ENCODE results near the gene KCNQ2.

The KCNQ2 gene

DNA sequence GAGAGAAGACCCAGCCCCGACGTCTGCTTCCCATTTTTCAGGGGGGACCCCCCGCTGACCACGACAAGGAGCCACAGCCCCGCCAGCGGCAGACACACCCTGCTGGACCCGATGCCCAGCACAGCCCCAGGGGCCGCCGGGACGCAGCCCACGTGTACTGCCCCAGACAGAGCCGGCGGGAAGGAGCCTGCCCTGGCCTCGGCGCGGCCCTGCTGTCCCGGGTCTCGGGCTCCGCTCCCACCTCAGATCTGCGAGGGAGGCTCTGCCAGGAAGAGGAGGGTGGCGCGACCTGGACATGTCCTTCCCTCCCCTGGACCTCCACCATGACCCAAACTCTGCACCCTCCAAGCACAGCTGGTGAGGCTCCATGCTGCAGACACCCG, 54.7 kb downstream of the KCNQ2 start:
- DNase-seq (ENCODE audit: low spot score) (no peak), FAIRE-seq (no peak)

DNA sequence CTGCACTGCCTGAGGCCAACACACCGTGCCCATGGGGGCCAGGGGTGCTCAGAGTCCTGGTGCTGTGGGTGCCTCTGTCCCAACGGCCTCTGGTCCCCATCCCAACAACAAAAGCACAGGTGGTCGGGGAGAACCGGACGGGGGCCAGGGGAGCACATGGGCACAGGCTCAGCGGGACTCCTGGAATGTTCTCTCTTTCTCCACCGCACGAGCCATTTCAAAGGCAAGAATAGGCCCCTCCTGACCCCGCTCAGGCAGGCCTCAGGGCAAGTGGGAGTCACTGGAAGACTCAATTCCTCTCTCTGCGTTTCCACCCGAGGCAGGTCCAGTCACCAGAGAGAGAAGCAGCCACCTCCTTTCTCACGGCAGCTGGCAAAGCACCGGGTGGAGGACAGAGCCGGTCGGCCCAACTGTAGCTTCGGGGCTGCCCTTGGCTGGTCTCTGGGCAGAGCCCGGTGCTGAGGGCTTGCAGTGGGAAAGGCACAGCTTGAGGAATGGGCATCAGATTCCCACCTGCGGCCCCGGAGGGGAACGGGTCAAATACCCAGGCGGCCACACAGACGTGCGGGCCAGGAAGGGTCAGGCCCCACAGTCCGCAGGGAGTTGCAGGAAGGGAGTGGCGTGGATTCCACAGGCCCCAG, 55.2 kb downstream of the KCNQ2 start:
- FAIRE-seq (no peak), DNase-seq (ENCODE audit: low spot score) (no peak)

DNA sequence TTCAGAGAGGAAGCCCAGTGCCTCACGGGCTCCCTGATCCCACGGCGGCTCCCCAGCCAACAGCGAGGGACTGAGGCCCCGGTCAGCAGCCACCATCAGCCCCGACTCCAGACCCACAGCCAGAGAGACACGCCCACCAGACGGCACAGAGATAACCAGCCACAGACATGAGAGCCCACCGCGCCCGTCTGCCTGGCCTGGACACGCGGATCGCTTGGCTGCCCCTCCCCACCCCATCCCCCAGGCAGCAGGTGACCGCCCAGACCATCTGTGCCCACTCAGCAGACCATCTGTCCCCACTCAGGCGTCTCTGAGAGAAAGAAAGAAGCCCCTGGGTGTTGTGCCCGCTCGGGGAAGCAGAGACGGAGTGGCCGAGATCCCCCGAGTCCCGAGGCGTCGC, 55.8 kb downstream of the KCNQ2 start:
- FAIRE-seq (no peak), DNase-seq (ENCODE audit: low spot score) (no peak)

DNA sequence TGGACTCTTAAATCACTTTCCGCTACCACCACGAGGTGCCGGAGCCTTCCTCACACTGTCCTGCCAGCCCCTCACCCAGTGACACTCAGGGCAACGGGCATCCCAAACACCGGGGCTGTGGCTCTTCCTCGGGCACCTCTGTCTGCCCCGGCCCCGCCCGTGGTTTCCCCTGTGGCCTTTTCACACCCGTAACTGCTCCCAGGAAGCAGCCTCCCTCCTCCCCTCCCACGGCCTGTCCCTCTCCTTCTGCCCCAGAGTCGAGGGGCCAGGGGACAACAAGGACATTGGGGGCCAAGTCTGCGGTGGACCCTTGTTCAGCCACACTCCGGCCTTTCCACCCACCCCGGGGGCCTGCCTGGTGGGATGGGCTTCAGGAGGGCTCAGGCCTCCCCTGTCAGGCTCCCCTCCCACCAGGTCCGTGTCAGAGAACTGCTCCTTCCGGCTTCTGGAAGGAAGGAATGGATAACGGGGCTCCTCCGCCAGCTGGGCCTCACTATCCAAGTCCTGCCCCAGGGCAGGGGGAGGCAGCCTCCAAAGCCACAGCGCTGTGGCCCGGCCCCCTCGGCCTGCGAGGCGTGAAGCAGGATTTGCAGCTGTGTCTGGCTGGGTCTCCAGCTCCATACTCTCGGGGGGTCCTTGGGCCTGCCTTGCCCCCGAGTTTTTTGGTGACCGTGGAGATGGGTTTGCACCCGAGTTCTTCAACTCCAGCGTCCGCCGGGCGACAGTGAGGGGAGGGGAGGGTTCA, 56.6 kb downstream of the KCNQ2 start:
- FAIRE-seq, result no peak
- no peak for DNase-seq (ENCODE audit: low spot score)

DNA sequence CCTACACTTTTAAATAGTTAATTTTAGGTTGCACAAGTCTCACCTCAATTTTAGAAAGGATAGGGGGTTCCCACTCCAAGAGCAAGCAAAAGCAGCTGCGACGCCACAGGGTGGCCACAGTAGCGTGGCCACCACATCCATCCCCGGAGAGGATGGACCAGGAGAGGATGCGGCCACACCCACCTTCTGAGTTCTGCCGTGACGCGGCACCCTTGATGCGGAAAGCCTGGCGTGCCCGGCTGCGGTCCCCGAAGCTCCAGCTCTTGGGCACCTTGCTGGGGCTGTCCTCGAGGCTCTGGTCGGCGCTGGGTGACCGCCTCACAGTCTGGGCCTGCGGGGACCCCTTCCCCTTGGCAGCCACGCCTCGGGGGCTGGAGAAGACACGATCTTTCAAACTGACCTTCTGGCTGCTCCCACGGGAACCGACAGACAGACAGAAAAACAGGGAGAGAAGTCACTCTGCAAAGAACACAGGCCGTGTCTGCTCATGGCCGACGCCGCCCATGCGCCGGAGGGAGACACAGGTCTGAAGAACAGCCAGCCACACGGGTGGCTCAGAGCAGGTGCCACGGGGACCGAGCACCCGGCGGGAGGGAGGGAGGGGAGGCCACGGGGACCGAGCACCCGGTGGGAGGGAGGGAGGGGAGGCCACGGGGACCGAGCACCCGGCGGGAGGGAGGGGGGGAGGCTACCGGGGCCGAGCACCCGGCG, 57.6 kb downstream of the KCNQ2 start:
- FAIRE-seq (no peak), DNase-seq (ENCODE audit: low spot score) (no peak)

DNA sequence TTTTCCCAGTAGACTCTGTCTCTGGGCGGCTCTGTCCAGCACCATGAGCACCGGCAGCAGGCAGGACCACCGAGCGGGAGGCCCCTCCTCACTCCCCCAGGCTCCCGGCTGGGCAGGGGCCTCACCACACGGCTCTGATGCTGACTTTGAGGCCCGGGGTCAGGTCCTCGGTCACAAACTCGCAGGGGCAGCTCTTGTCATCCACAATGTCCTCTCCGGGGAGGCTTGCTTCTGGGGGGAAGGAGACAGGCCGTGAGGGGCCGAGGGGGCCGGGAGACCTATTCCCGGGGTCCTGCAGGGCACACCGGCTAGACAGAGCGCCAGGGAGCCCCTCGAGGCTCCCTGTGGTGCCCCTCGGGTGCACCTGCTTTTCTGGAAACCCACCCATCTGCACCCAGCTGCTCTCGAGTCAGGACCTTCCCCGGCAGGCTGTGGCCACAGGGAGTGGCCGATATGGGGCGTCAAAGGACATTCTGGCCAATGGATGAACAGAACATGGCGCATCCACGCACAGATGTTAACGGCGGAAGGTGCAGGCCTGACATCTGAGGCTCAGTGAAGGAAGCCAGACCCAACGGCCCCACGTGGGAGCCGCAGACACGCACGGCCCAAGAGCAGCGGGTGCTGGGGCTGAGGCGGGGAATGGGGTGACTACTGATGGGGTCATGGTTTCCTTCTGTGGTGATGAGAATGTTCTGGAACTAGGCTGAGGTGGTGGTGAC, 58.3 kb downstream of the KCNQ2 start:
- DNase-seq (ENCODE audit: low spot score) (no peak), FAIRE-seq (no peak)

DNA sequence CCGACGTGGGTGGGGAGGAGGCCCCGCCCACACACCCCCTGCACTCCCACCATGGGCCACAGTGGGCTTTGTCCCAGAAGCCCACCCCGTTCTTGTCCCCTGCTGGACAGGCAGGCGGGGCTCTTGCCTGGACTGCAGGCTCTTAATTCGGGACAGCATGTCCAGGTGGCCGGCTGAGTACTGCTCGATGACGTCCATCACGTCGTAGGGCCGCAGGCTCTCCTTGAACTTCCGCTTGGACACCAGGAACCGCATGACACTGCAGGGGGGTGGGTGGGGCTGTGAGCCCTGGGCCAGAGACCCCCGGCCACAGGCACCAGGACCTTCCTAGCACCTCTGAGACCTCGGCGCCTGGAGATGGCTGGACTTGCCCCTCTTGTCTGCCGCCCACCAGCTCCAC, 59.1 kb downstream of the KCNQ2 start:
- no peak for DNase-seq (ENCODE audit: low spot score)
- FAIRE-seq, result no peak

DNA sequence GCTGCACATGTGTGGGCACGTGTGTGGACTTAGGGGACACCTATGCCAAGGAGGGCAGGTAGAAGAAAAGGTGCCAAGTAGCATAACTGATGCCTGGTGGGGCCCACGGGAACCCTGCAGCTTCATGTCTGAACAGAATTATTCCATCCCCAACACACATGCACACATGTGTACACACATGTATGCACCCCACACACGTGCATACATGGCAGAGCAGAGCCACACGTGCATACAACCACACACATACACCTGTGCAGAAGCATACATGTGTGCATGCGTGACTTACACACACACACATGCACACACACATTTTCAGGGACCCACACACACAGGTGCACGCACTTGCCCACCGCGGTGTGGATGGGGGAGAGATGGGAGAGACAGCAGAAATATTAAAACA, 59.6 kb downstream of the KCNQ2 start:
- no peak for DNase-seq (ENCODE audit: low spot score)
- peak; percentile 96 for FAIRE-seq

DNA sequence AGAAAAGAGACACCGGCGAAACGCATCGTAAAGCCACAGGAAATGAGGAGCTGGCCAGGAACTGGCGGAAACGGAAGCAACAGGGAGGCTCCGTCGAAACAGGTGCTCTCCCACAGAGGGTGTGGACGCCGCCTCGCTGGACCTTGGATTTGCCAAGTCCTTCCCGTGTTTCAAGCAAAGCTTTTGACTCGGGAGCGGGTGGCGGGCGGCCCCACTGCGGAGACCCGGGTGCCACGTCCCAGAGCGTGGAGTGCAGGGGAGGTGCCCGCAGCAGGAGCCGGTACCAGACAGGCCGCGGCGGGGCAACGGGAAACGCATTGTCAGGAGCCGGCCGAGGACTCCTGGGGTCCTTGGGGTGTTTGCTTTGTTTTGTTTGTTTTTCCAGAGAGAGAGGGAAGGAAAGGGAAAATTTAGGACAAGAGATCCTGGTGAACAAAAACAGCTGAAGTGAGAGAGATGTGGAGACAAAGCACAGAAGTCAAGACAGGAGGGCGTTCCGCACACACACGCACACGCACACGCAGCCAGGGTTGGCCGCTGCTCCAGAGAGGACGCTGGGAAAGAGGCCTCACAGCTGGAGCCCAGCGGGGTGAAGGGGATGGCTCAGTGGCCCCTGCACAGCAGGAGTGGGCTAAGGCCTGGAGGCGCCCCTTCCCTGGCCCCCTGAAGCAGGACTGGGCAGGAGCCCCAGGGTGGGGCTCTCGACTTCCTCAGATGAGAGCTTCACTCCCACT, 60.4 kb downstream of the KCNQ2 start:
- DNase-seq (ENCODE audit: low spot score) (no peak), FAIRE-seq (no peak)

DNA sequence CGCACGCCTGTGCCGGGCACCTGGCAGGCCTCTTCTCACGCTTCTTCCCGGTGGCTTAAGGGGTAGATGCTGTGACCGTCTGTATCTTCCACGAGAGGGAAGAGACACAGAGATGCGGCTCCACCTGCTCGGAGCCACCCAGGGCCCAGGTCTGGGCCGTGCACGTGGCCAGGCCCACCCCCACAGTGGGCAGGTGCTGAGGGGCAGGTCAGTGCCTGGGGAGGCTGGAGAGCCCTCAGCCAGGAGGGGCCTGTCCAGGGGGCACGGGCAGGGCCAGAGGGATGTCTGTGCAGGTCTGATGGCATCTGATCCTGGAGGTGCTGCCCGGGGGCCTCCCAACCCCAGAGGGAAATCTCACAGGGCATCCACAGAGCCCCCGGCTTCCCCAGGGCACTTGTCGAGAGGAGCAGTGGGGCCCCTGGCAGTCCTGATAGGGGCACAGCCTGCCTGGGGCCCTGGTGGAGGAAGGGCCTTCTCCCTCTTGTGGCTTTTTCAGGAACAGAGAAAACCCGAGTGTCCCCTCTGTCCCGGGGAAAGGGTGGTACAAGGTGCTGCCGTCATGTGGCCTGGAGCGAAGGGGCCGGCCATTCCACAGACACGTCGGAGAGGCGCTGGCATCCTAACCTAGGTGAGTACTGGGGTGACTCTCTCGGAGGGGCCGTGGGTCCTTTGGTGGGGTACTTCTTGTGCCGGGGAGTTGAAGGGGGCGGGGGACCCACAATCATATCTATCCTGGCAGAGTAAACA, 61.1 kb downstream of the KCNQ2 start:
- no peak for FAIRE-seq

DNA sequence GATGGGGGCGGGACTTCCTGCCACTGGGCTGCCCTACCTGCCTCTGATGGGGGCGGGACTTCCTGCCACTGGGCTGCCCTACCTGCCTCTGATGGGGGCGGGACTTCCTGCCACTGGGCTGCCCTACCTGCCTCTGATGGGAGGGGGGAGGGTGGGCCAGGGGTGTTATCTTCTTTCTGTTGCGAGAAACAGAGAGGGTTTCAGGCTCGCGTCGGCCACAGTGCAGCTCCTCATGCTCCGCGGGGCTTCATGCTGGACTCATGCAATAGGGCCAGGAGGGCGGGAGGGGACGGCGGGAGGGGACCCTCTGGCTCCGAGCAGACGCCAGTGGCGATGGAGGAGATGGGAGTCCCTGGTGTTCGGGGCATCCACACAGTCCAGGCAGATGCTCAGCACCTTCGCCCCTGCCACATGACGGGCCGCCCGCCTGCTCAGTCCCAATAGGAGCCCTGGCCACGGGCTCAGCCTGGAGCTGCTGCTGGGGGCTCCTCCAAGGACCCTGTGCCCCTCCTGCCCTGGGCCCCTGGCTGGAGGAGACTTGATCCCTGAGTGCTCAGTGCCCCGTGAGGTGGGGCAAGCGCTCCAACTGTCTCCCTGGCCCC, 62.5 kb downstream of the KCNQ2 start:
- DNase-seq (ENCODE audit: low spot score) (no peak), FAIRE-seq (no peak)

More for the DNA sequence above, 61.1 kb downstream of the KCNQ2 start:
- no peak for DNase-seq (ENCODE audit: low spot score)

DNA sequence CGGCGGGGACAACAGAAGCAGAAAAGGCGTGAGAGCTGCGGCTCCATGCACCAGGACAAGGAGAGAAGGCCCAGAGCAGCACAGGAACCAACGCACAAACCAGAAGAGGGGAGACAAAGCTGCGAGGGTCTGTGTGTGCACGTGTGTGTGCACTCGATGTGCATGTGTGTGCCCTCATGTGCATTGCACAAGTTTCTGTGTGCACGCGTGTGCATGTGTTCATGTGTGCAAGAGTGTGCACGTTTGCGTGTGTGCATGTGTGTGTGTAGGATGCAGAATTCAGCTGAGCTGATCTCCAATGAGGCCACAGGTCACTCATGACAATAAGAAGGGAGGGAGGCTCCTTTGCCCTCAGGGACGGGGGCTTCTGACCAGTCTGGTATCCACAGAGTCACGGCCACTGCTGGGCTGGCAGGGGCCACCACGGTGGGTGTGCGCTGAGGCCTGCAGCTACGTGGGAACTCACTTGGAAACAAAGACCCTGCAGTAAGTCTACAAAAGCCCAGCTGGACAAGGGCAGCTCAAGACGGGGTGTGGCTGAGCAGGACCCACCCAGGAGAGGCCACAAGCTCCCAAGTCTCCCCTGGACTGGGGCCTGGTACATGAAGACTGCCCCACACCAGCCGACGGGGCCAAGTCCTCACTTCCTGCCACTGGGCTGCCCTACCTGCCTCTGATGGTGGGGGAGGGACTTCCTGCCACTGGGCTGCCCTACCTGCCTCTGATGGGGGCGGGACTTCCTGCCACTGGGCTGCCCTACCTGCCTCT, 63.2 kb downstream of the KCNQ2 start:
- DNase-seq (ENCODE audit: low spot score) (no peak), FAIRE-seq (peak; percentile 82)

DNA sequence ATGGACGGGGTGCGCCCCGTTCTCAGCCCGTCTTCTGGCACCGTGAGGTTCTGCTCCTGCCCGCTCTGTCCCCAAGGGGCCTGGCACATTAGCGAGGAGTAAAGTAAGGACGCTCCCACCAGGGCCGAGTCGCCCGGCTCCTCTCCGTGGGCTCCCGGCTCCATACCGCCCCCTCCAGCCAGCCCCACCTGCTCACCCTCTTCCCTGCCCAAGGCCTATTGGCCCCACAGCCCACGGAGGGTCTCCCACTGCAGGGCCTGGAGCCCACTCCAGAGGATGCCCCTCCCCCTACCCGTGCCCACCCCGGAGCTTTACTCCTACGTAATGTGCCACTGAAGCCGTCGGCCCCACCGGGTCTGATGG, 63.8 kb downstream of the KCNQ2 start:
- FAIRE-seq (no peak), DNase-seq (ENCODE audit: low spot score) (no peak)

DNA sequence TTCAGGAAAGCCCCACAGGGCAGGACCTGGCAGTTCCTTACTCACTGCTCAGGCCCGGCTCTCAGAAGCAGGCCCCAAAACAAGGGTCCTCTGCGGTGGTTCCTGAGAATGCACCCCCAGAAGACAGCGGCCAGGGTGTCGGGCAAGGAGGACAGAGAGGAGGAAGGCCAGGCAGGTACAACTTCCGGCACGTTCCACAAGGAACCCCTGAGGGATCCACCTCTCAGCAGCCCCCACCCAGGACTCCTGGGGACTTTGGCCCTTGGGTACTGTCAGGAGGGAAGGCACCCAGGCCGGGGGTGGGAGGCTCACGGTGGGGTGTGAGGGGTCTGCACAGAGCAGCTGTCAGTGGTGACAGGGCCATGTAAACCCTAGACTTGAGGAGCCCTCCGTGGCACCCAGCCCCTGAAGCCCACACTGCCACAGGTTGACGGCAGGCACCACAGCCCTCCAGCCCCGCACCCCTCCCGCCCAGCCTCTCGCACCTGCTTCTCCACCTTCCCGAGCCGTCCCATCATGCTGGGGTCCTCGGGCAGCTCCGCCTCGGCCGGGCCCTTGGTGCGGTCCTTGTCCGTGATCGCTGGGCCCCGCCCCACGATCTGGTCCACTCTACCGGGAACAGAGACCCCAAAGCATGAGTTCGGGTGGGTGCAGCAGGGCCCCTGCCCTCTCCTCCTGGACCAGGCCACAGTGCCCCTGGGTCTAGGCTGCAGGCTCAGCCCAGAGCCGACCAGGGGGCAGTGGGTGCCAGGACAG, 64.3 kb downstream of the KCNQ2 start:
- DNase-seq (ENCODE audit: low spot score) (no peak), FAIRE-seq (no peak)

DNA sequence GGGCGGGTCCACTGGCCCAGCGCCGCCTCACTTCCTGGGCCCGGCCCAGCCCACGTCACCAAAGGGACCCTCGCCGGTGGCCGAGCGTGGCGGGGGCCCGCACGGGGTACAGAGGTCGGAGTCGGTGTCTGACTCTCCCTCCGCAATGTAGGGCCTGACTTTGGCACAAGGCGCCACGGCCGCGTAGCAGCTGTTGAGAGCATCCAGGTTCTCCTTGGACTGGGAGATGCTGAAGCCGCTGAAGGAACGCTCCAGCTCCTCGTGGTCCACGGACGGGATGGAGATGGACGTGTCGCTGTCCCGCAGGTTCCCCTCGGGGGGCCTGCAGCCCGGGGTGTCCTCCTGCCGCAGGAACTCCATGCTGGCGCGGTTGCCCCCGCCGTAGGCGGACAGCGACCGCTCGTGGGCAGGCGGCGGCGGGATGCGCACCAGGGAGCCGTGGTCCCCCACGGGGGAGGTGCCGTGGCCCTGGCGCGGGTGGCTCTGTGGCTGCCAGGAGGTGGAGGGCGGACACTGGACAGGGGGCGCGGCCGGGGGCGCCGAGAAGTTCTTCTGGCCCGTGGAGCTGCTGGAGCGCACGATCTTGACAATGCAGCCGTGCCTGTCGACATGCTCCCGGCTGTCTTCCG, 65.7 kb downstream of the KCNQ2 start:
- DNase-seq (ENCODE audit: low spot score) (no peak), FAIRE-seq (no peak)

DNA sequence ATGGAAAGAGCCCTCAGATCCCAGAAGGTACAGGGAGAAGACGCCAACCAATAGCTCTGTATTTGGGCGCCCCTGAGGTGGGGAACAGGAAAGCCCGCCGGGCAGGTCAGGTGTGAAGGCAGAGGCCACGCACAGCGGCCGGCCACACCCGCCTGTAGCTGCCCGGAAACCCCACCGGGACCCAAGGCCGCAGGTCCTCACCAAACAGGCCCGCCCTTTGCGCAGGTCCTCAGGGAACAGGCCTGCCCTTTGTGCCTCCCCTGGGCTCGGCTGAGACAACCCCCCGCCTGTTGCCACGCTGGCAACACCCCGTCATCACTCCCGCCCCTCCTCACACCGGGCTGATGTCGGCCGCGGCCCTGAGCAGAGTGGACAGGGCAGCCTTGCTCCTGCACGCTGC, 66.4 kb downstream of the KCNQ2 start:
- DNase-seq (ENCODE audit: low spot score), result no peak
- no peak for FAIRE-seq

DNA sequence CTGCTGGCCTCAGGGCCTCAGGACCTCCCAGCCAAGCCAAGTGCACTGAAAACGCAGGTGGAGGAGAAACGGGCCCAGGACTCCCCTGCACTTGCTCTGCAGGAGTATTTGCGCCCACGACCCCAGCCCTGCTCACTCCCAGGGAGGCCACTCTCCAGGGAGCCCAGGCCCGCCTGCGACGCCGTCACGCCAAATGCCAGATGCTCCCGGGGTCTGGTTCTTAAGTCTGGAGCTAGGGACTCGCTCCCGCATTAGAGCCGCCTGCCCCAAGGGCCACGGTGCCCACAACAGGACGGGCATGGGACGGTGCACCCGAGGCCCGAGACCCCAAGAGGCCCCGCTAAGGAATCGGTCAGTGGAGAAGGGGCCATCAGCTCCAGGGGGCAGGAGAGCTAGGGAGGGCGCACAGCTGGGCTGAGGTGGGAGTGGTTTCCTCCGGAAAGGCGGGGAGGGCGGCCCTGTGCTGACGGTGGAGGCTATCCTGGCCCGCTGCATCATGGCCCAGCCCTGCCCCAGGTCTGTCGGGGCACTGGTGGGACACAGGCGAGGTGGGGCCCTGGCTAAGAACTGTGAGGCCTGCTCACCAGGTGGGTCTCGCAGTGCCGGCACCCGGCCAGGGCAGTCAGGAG, 67.2 kb downstream of the KCNQ2 start:
- DNase-seq (ENCODE audit: low spot score) (no peak), FAIRE-seq (no peak)

Data from urothelium cell line (cell line).